Suprapubic skin (tissue), 4 donors: ENCODE results near the gene ASCC1.
"Not testable (repeated sequence)": the region's sequence is repeated elsewhere in the genome, so short reads cannot be mapped to it uniquely, and the experiment has no call there.

Experiments
- CTCF ChIP-seq, 2 donors: fragments of 200-600 bp in 1 of 2; fragments of 450-650 bp in 1 of 2; sonication (generic) in 1 of 2; IDR thresholded peaks; one replicate each; pipeline ENCODE4 v1.5.1; 2016 to 2019; ENCODE audit warnings: antibody characterized with exemption in 2 of 2, mild to moderate bottlenecking in 1 of 2, moderate library complexity in 1 of 2
- EP300 ChIP-seq: sonication (generic); formaldehyde crosslinking; IDR thresholded peaks from one replicate; pipeline ENCODE4 v1.6.1; 2017; ENCODE audit warnings: antibody characterized with exemption
- POLR2A ChIP-seq, 2 donors: fragments of 450-650 bp; IDR thresholded peaks; one replicate each; pipeline ENCODE4 v1.6.1; 2017; ENCODE audit warnings: antibody characterized with exemption in 2 of 2, mild to moderate bottlenecking in 2 of 2, moderate library complexity in 2 of 2
- POLR2AphosphoS5 ChIP-seq, 3 donors: sonication (generic); formaldehyde crosslinking; IDR thresholded peaks; one replicate each; pipeline ENCODE4 v1.6.1; 2017; ENCODE audit warnings: antibody characterized with exemption in 3 of 3

GRCh38 chr10:72211381-72211780, 4.7 kb downstream of the ASCC1 start:
- not testable (repeated sequence) for TF ChIP-seq CTCF (IDR thresholded peaks at IDR 0.05); POLR2AphosphoS5 (IDR thresholded peaks at IDR 0.05); EP300; POLR2A (IDR thresholded peaks at IDR 0.05)
